Activated CD4-positive, alpha-beta T cell treated with anti-CD3 and anti-CD28 coated beads, Interleukin-2, amount 50 U/mL, for 4 hours (primary cell): Measurements from ENCODE around the gene ANKRD2.
A peak's percentile ranks its signal among the peaks of the same experiment; 100 is the strongest.

Source experiments
- DNase-seq, 2 experiments: peaks; one replicate each; pipeline ENCODE4 v3.0.0-alpha.2; 2020

Gene ANKRD2

GRCh38 chr10:97598407-97599271 is 26.1 kb downstream of the ANKRD2 start:
- no peak for DNase-seq

- no peak for DNase-seq
Observed at GRCh38 chr10:97599272-97599619, 26.7 kb downstream of the ANKRD2 start.

GRCh38 chr10:97600616-97601015 is 28.0 kb downstream of the ANKRD2 start:
- DNase-seq = no peak

- DNase-seq = no peak
Observed at GRCh38 chr10:97601268-97602215, 29.0 kb downstream of the ANKRD2 start.

GRCh38 chr10:97607095-97607636 is 34.6 kb downstream of the ANKRD2 start:
- no peak for DNase-seq

- DNase-seq = no peak
Observed at GRCh38 chr10:97608991-97609561, 36.5 kb downstream of the ANKRD2 start.

- DNase-seq = no peak
Observed at GRCh38 chr10:97611473-97611872, 38.9 kb downstream of the ANKRD2 start.

GRCh38 chr10:97612386-97612785 is 39.8 kb downstream of the ANKRD2 start:
- no peak for DNase-seq

GRCh38 chr10:97618285-97618684 is 45.7 kb downstream of the ANKRD2 start:
- DNase-seq = no peak

GRCh38 chr10:97618733-97619132 is 46.2 kb downstream of the ANKRD2 start:
- DNase-seq = no peak

GRCh38 chr10:97623277-97623676 is 50.7 kb downstream of the ANKRD2 start:
- no peak for DNase-seq

- DNase-seq = no peak
Observed at GRCh38 chr10:97627731-97628130, 55.2 kb downstream of the ANKRD2 start.

GRCh38 chr10:97628228-97628627 is 55.6 kb downstream of the ANKRD2 start:
- no peak for DNase-seq

GRCh38 chr10:97629289-97629688 is 56.7 kb downstream of the ANKRD2 start:
- DNase-seq = no peak

- DNase-seq = no peak
Observed at GRCh38 chr10:97631098-97631497, 58.5 kb downstream of the ANKRD2 start.

GRCh38 chr10:97632949-97633884 is 60.6 kb downstream of the ANKRD2 start, which contains the start of gene MORN4:
TSS of gene MORN4 (minus strand) at chr10:97633500. CDS start at chr10:97619653, 13,847 bp downstream.
- DNase-seq = peak; percentile 88
